ENCODE data around the gene ARPP21.

DNA sequence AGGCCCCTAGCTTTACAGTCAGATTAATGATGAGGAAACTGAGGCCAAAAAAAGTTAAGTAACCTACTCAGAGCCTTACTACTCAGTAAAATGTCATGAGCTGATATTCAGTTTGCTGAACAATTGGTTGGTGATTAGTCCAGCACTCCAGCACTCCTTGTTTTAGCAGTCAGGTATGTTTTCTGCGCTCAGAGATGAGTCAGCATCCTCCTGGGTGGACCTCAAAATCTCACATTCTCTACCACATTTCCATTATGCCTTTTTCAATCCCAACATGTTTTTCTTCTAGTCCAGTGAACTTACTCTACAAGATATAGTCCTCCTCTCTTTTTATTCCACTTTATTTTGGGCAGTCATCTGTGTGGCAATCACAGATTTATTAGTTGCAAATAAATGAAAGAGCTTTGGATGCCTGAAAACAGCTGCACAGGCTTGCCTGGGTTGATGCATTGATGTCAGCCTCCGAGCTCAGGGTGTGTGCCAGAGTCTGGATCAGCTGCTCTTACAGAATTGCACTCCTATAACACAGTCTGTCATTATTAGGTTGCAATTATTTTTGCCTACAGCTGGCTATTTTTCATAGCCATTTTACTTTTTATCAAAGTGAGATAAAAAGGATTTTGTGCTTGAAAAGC, 133.2 kb downstream of the ARPP21 start:
- TF ChIP-seq ZNF274 (IDR thresholded peaks at IDR 0.05; ENCODE audit: low read length) (no peak), ZNF274 (tag by site-specific recombination; IDR thresholded peaks at IDR 0.05; ENCODE audit: borderline replicate concordance) (no peak), ZNF639 (tag by site-specific recombination; IDR thresholded peaks at IDR 0.05) (no peak), PRDM2 (tag by site-specific recombination; IDR thresholded peaks at IDR 0.05; ENCODE audit: borderline replicate concordance) (no peak), TRIM28 (IDR thresholded peaks at IDR 0.05; ENCODE audit: borderline replicate concordance, low read length) (no peak), ZSCAN23 (tag by site-specific recombination; IDR thresholded peaks at IDR 0.05) (no peak), ZNF169 (tag by site-specific recombination; IDR thresholded peaks at IDR 0.05) (no peak)
- TF ChIP-seq, protein P1, sequence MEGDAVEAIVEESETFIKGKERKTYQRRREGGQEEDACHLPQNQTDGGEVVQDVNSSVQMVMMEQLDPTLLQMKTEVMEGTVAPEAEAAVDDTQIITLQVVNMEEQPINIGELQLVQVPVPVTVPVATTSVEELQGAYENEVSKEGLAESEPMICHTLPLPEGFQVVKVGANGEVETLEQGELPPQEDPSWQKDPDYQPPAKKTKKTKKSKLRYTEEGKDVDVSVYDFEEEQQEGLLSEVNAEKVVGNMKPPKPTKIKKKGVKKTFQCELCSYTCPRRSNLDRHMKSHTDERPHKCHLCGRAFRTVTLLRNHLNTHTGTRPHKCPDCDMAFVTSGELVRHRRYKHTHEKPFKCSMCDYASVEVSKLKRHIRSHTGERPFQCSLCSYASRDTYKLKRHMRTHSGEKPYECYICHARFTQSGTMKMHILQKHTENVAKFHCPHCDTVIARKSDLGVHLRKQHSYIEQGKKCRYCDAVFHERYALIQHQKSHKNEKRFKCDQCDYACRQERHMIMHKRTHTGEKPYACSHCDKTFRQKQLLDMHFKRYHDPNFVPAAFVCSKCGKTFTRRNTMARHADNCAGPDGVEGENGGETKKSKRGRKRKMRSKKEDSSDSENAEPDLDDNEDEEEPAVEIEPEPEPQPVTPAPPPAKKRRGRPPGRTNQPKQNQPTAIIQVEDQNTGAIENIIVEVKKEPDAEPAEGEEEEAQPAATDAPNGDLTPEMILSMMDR (tag by site-specific recombination; IDR thresholded peaks at IDR 0.05), result no peak
